AG04450 (cell line): ENCODE results near the gene BHMT2. TPM values are rescaled to one million over a fixed set of nuclear protein-coding genes. Genes with fewer than 3 reads are reported as not detected.

ENCODE experiments used
- CTCF ChIA-PET: fragments of 300-600, 350-600 bp; formaldehyde crosslinking; extraction: SDS; loops from one replicate; lab custom pipeline; 2022; ENCODE audit warnings: antibody characterized with exemption, inconsistent platforms; lab: Charles Lee
- POLR2A ChIA-PET: fragments of 350-600 bp; formaldehyde crosslinking; extraction: SDS; loops from one replicate; lab custom pipeline; 2021; ENCODE audit warnings: antibody characterized with exemption, inconsistent platforms; lab: Yijun Ruan, JAX
- DNase-seq: peaks from one replicate; pipeline ENCODE4 v3.0.0-alpha.2; 2011; ENCODE audit warnings: low read depth, low spot score
- H3K27ac ChIP-seq: one replicate; pipeline ENCODE4 v1.5.1; 2012; ENCODE audit warnings: low read depth, low read length, control low read depth
- H3K27me3 ChIP-seq: one replicate; pipeline ENCODE4 v1.6.0; 2012; ENCODE audit warnings: low read length; ENCODE audit not compliant: control insufficient read depth, insufficient read depth
- H3K4me3 ChIP-seq: 2 replicates; pipeline ENCODE4 v1.5.1; 2011; ENCODE audit warnings: mild to moderate bottlenecking, low read depth, low read length, control low read depth
- H3K9me3 ChIP-seq: 2 replicates; pipeline ENCODE4 v1.5.1; 2012; ENCODE audit warnings: low read length; ENCODE audit not compliant: control insufficient read depth, insufficient read depth
- polyA plus RNA-seq: library from polyadenylated mRNA; depleted of rRNA; stranded (reverse); fragments of >200 nt; gene quantifications from 2 replicates; pipeline ENCODE4 v1.2.3, GENCODE V29; 2011
- TF ChIP-seq, protein P1 (sequence below): IDR thresholded peaks from 2 replicates; pipeline ENCODE4 v1.5.1; 2011; ENCODE audit warnings: low read depth, low read length, control low read depth, inconsistent platforms

BHMT2 gene
- polyA plus RNA-seq, 1 experiment, result 9.6 TPM

DNA sequence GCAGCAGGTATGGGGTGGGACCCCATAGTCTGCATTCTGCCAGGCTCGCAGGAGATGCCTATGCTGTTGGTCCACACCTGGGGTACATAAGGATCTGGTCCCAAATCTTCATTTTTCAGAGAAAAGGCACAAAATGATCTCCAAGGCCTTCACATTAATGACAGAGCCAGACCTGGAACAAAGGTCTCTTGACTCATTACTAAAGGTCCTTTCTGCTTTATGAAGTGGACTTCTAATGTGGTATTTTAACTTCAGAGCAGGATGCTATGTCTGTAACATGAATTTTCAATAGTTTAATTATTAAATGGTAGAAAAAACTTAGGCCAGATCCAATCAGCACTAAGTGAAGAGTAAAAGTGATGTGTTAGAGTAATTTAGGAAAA lies 38.1 kb upstream of the BHMT2 start:
- Histone ChIP-seq H3K9me3 (no peaks in the 10 kb centered on the region), H3K27ac (no peak overlapping the region), H3K4me3 (no peak overlapping the region), H3K27me3 (peaks cover 4% of the 10 kb centered on the region)
- POLR2A ChIA-PET, result no interaction called here
- no peak for DNase-seq
- TF ChIP-seq, protein P1, sequence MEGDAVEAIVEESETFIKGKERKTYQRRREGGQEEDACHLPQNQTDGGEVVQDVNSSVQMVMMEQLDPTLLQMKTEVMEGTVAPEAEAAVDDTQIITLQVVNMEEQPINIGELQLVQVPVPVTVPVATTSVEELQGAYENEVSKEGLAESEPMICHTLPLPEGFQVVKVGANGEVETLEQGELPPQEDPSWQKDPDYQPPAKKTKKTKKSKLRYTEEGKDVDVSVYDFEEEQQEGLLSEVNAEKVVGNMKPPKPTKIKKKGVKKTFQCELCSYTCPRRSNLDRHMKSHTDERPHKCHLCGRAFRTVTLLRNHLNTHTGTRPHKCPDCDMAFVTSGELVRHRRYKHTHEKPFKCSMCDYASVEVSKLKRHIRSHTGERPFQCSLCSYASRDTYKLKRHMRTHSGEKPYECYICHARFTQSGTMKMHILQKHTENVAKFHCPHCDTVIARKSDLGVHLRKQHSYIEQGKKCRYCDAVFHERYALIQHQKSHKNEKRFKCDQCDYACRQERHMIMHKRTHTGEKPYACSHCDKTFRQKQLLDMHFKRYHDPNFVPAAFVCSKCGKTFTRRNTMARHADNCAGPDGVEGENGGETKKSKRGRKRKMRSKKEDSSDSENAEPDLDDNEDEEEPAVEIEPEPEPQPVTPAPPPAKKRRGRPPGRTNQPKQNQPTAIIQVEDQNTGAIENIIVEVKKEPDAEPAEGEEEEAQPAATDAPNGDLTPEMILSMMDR, result no peak
- CTCF ChIA-PET, result interaction anchor here (16.3 kb wide), 1 partner anchor 98 kb away, joined by 920 read pairs; no protein-coding TSS in a partner anchor

DNA sequence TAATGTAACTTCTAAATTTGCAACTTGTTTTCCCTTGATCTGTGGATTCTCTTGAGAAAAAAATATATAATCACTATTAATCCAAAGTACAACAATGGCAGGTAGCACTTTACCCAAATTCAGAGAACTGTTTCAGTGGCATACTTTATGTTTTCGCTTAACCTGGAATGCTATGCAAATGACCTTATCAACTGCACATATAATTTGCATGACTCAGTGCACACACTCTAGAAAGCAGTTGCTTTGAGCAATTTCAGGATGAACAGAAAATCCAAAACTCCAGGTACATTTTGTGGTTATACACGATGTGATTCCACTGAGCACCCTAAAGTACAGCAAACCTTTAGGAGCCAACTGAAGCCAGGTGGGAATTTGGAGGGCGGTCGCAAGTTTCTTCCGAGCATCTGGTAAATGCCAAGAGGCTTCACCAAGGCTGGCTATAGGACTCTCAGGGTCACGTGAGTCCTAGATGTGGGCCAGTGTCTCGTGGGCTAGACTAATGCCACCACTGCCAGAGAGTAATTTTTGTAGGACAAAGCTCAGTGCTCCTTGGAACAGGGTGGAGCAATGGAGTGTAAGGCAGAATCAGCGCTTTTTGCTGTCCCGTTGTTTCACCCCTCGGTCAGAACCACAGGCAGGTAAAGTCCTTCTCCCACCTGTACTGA lies 37.4 kb upstream of the BHMT2 start:
- ChIA-PET CTCF (no interaction called here), POLR2A (no interaction called here)
- H3K9me3 ChIP-seq, result no peaks in the 10 kb centered on the region
- TF ChIP-seq, protein P1, result no peak
- DNase-seq, result no peak
- no peak overlapping the region for H3K27ac ChIP-seq
- H3K27me3 ChIP-seq, result peaks cover 4% of the 10 kb centered on the region
- no peak overlapping the region for H3K4me3 ChIP-seq

DNA sequence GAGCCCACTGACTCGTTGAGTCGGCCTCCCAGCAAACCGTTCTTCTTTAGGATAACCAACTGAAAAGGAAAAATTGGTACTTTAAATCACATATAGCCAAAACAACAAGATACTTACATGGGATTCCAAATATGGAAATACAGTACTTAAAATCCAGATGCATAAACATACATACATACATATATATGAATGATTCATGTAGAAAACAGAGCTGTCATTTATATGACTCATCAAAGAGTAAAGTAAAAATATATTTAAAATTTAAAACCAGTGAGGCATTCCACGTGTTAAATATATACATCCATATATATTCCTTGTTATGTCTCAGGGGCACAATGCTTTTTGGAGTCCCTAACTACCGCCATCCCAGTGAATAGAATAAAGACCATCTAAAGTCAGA lies 36.8 kb upstream of the BHMT2 start:
- POLR2A ChIA-PET, result no interaction called here
- CTCF ChIA-PET, result interaction anchor here (1.2 to 4.1 kb wide), 3 partner anchors 8 to 100 kb away, joined by 5 to 57 read pairs (median 8); no protein-coding TSS in a partner anchor

DNA sequence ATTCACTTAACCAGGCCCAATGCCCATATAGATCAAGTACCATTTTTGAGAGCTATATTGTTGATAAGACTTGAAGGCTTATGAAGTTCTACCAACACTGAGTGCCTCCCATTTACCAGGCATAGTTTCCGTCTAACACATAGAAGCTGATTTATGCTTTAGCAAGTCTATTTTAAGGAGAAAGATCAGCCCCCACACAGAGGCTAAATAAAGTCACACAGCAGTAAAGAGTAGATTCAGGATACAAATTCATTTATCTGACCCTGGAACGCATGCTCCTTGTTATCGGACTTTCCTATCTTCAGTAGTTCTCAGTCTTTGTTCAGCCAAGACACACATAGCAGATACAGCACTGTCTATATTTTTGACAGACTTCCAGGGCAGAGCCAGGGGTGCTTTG lies 34.3 kb upstream of the BHMT2 start:
- DNase-seq, result no peak
- ChIA-PET POLR2A (interaction anchor here (0.7 kb wide), 1 partner anchor 284 kb away, joined by 3 read pairs; no protein-coding TSS in a partner anchor), CTCF (interaction anchor here (0.7 to 4.1 kb wide), 3 partner anchors 8 to 98 kb away, joined by 5 to 57 read pairs (median 5); no protein-coding TSS in a partner anchor)
- no peaks in the 10 kb centered on the region for H3K27me3 ChIP-seq
- no peak overlapping the region for H3K4me3 ChIP-seq
- TF ChIP-seq, protein P1, result no peak
- H3K9me3 ChIP-seq, result no peaks in the 10 kb centered on the region
- no peak overlapping the region for H3K27ac ChIP-seq

More for the DNA sequence above, 36.8 kb upstream of the BHMT2 start:
- Histone ChIP-seq H3K27ac (no peak overlapping the region), H3K9me3 (no peaks in the 10 kb centered on the region), H3K27me3 (no peaks in the 10 kb centered on the region), H3K4me3 (no peak overlapping the region)
- TF ChIP-seq, protein P1, result no peak
- no peak for DNase-seq

DNA sequence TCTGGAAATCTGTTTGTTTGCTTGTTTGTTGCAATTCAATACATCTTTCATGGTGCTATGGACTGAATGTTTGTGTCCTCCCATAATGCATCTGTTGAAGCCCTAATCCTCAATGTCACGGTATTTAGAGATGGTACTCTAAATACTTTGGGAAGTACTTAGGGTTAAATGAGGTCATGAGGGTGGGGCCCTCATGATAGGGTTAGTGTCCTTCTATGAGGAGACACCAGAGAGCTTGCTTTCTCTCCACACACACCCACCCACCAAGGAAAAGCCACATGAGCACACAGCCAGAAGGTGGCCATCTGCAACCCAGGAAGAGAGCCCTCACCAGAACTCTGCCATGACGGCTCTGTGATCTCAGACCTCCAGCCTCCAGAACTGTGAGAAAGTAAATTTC lies 32.8 kb upstream of the BHMT2 start:
- H3K27ac ChIP-seq, result no peak overlapping the region
- H3K9me3 ChIP-seq, result no peaks in the 10 kb centered on the region
- DNase-seq, result no peak
- ChIA-PET POLR2A (no interaction called here), CTCF (interaction anchor here (4.1 kb wide), 1 partner anchor 12 kb away, joined by 57 read pairs; no protein-coding TSS in a partner anchor)
- H3K27me3 ChIP-seq, result no peaks in the 10 kb centered on the region
- TF ChIP-seq, protein P1, result no peak
- no peak overlapping the region for H3K4me3 ChIP-seq
